Caco-2 (cell line): ENCODE measurements around the gene SLC22A17. TPM values are rescaled to one million over a fixed set of nuclear protein-coding genes. Genes with fewer than 3 reads are reported as not detected.

Experiments
- BruUV-seq: library from RNA; stranded (reverse); fragments of 400-500 nt; replicated peaks from 2 replicates; lab custom pipeline; 2021; lab: Mats Ljungman, UMichigan
- CTCF ChIA-PET: fragments of 300-600 bp; sonication (Branson Sonifier 250); formaldehyde crosslinking; loops from one replicate; lab custom pipeline; 2022; ENCODE audit warnings: antibody characterized with exemption; lab: Charles Lee
- POLR2A ChIA-PET: fragments of 300-600 bp; sonication (Branson Sonifier 250); formaldehyde crosslinking; loops from one replicate; lab custom pipeline; 2022; ENCODE audit warnings: antibody characterized with exemption; lab: Charles Lee
- DNase-seq, 2 experiments: peaks; one replicate each; pipeline versions ENCODE4 v3.0.0 to v3.0.0-alpha.2; 2020 to 2022
- H3K27me3 ChIP-seq: replicated peaks from 2 replicates; pipeline ENCODE4 v1.6.0; 2011; ENCODE audit warnings: low read length; ENCODE audit not compliant: control insufficient read depth, insufficient read depth
- H3K36me3 ChIP-seq: 2 replicates; pipeline ENCODE4 v1.5.1; 2011; ENCODE audit warnings: low read length; ENCODE audit not compliant: control insufficient read depth, insufficient read depth
- H3K4me1 ChIP-seq: fragments of 250-450 bp; sonication (Bioruptor Pico); 2 replicates; pipeline ENCODE4 v1.5.1; 2020; ENCODE audit warnings: mild to moderate bottlenecking
- H3K4me3 ChIP-seq: 2 replicates; pipeline ENCODE4 v1.5.1; 2011; ENCODE audit warnings: low read depth, mild to moderate bottlenecking, control low read depth, low read length
- H3K9me3 ChIP-seq: fragments of 250-450 bp; sonication (Bioruptor Pico); 2 replicates; pipeline ENCODE4 v1.5.1; 2020; ENCODE audit warnings: mild to moderate bottlenecking, moderate library complexity
- H3K27ac Mint-ChIP-seq: one replicate; pipeline ENCODE4 v1.8.0; 2022; ENCODE audit warnings: mixed read lengths; ENCODE audit not compliant: unreplicated experiment
- H3K27me3 Mint-ChIP-seq: one replicate; pipeline ENCODE4 v1.8.0; 2022; ENCODE audit warnings: mixed read lengths; ENCODE audit not compliant: insufficient read depth, unreplicated experiment
- H3K36me3 Mint-ChIP-seq: one replicate; pipeline ENCODE4 v1.8.0; 2022; ENCODE audit warnings: mild to moderate bottlenecking, mixed read lengths; ENCODE audit not compliant: insufficient read depth, unreplicated experiment
- H3K4me1 Mint-ChIP-seq: one replicate; pipeline ENCODE4 v1.8.0; 2022; ENCODE audit warnings: low read depth, mixed read lengths; ENCODE audit not compliant: unreplicated experiment
- H3K4me3 Mint-ChIP-seq: one replicate; pipeline ENCODE4 v1.8.0; 2022; ENCODE audit warnings: mild to moderate bottlenecking, moderate library complexity, mixed read lengths; ENCODE audit not compliant: unreplicated experiment
- H3K9me3 Mint-ChIP-seq: one replicate; pipeline ENCODE4 v1.8.0; 2022; ENCODE audit warnings: mixed read lengths; ENCODE audit not compliant: unreplicated experiment
- intact Hi-C: fragments of 100-400 bp; cut with micrococcal nuclease; formaldehyde crosslinking; loops from one replicate; pipeline ENCODE4 v1.10.0; 2022; ENCODE audit not compliant: unreplicated experiment
- total RNA-seq: library from RNA; stranded (reverse); gene quantifications from 2 replicates; pipeline ENCODE4 v1.2.3, GENCODE V29; 2022
- TF ChIP-seq, protein P1 (sequence below), 2 experiments: fragments of 200-600 bp in 1 of 2; IDR thresholded peaks; 1 replicate in 1 of 2; 2 replicates in 1 of 2; pipeline versions ENCODE4 v1.5.1 to v1.8.0; 2011 to 2022; ENCODE audit warnings: antibody characterized with exemption in 1 of 2, control low read depth in 1 of 2, inconsistent platforms in 1 of 2, low read depth in 1 of 2, low read length in 1 of 2, mild to moderate bottlenecking in 1 of 2, moderate library complexity in 1 of 2; ENCODE audit not compliant: insufficient read depth in 1 of 2, severe bottlenecking in 1 of 2, unreplicated experiment in 1 of 2

The SLC22A17 gene
- total RNA-seq, 1 experiment from 2014 or later = 3.1 TPM

DNA sequence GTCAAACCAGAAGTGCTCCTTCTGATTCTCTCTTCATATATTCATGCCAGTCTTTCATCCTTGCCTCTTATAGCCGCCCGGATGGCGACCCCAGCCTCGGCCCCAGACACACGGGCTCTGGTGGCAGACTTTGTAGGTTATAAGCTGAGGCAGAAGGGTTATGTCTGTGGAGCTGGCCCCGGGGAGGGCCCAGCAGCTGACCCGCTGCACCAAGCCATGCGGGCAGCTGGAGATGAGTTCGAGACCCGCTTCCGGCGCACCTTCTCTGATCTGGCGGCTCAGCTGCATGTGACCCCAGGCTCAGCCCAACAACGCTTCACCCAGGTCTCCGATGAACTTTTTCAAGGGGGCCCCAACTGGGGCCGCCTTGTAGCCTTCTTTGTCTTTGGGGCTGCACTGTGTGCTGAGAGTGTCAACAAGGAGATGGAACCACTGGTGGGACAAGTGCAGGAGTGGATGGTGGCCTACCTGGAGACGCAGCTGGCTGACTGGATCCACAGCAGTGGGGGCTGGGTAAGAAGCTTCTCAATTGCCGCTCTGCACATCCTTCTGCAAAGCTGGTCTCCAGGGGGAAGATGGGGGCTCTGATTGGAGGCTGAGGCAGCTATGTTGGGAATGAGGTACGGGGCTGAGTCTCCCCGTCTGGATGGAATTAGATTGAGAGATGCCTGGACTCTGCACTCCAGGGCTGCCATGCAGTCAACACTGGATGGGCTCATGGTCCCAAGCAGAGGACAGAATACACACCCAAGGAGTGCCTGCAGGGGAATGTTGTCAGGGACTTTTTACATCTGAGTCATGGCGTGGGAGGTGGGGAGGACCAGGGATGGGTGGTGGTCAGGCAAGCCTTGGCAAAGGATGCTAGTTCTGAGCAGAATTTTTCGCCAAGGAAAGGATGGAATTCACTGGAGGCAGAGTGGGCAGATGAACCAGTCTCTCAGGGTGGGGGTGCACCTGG is 44.7 kb downstream of the SLC22A17 start:
- peaks cover 11% of the 10 kb centered on the region for H3K36me3 Mint-ChIP-seq
- CTCF ChIA-PET = interaction anchor here (0.8 to 1.4 kb wide), 3 partner anchors 13 to 187 kb away, joined by 4 to 7 read pairs (median 4); partner anchors contain the start of gene HOMEZ
- Histone ChIP-seq H3K4me3 (peak overlapping the region; percentile 68), H3K36me3 (peaks cover 1% of the 10 kb centered on the region; the same call in 1 of the 2 replicates), H3K9me3 (no peaks in the 10 kb centered on the region), H3K4me1 (peaks cover 15% of the 10 kb centered on the region; the same call in 1 of the 2 replicates), H3K27me3 (no peaks in the 10 kb centered on the region)
- DNase-seq = no peak
- H3K27me3 Mint-ChIP-seq = no peaks in the 10 kb centered on the region
- H3K27ac Mint-ChIP-seq = peak overlapping the region; percentile 78
- peaks cover 14% of the 10 kb centered on the region for H3K4me1 Mint-ChIP-seq
- intact Hi-C loops = no loop called here
- POLR2A ChIA-PET = interaction anchor here (0.5 to 3.0 kb wide), 2 partner anchors 13 to 35 kb away, joined by 3 to 51 read pairs; partner anchors contain the start of gene PABPN1
- TF ChIP-seq, protein P1, sequence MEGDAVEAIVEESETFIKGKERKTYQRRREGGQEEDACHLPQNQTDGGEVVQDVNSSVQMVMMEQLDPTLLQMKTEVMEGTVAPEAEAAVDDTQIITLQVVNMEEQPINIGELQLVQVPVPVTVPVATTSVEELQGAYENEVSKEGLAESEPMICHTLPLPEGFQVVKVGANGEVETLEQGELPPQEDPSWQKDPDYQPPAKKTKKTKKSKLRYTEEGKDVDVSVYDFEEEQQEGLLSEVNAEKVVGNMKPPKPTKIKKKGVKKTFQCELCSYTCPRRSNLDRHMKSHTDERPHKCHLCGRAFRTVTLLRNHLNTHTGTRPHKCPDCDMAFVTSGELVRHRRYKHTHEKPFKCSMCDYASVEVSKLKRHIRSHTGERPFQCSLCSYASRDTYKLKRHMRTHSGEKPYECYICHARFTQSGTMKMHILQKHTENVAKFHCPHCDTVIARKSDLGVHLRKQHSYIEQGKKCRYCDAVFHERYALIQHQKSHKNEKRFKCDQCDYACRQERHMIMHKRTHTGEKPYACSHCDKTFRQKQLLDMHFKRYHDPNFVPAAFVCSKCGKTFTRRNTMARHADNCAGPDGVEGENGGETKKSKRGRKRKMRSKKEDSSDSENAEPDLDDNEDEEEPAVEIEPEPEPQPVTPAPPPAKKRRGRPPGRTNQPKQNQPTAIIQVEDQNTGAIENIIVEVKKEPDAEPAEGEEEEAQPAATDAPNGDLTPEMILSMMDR (IDR thresholded peaks at IDR 0.05; ENCODE audit: insufficient read depth in 1 of 2, low read depth in 1 of 2, low read length in 1 of 2, severe bottlenecking in 1 of 2, unreplicated experiment in 1 of 2) = no peak
- no TSS peak for BruUV-seq
- H3K4me3 Mint-ChIP-seq = peak overlapping the region; percentile 75
- no peaks in the 10 kb centered on the region for H3K9me3 Mint-ChIP-seq

DNA sequence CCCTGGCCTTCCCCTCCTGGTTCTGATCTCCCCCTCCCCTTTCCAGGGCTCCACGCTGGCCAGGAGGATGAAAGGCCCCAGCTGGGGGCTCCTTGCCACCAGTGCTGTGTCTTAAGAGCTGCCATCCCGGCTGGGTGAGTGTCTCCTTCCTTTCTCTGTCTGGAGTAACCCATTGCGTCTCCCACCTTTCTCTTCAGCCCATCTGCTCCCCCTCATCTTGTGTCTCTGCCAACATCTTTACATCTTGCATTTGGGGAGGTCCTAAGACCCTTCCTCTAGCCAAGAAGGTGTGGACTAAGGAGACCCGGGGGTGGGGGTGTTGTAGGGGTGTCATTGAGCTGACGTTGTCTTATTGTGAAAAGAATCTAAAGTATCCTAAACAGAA is 45.5 kb downstream of the SLC22A17 start:
- no peaks in the 10 kb centered on the region for H3K27me3 ChIP-seq
- POLR2A ChIA-PET = interaction anchor here (0.6 to 3.0 kb wide), 7 partner anchors 14 to 247 kb away, joined by 6 to 51 read pairs (median 9); partner anchors contain the start of gene PABPN1
- Mint-ChIP-seq H3K4me3 (peak overlapping the region; percentile 75), H3K4me1 (peaks cover 14% of the 10 kb centered on the region), H3K9me3 (no peaks in the 10 kb centered on the region), H3K27me3 (no peaks in the 10 kb centered on the region), H3K27ac (peak overlapping the region; percentile 78), H3K36me3 (peaks cover 18% of the 10 kb centered on the region)
- no peaks in the 10 kb centered on the region for H3K9me3 ChIP-seq
- TSS peak; percentile 25 for BruUV-seq
- intact Hi-C loops = no loop called here
- peaks cover 1% of the 10 kb centered on the region; the same call in 1 of the 2 replicates for H3K36me3 ChIP-seq
- peak overlapping the region; percentile 68 for H3K4me3 ChIP-seq
- TF ChIP-seq, protein P1 (IDR thresholded peaks at IDR 0.05; ENCODE audit: insufficient read depth in 1 of 2, low read depth in 1 of 2, low read length in 1 of 2, severe bottlenecking in 1 of 2, unreplicated experiment in 1 of 2) = no peak
- DNase-seq = no peak
- peaks cover 15% of the 10 kb centered on the region; the same call in 1 of the 2 replicates for H3K4me1 ChIP-seq
- CTCF ChIA-PET = interaction anchor here (0.7 to 1.4 kb wide), 4 partner anchors 13 to 187 kb away, joined by 3 to 7 read pairs (median 4); partner anchors contain the start of gene HOMEZ
